Stimulated activated CD8-positive, alpha-beta memory T cell treated with anti-CD3 and anti-CD28 coated beads, Interleukin-12 subunit alpha, Interleukin-12 subunit beta, amount 100 ng/mL, for 1 hour (primary cell): ENCODE measurements around the gene CFAP299.

Source experiments
- DNase-seq: peaks from one replicate; pipeline ENCODE4 v3.0.0-alpha.2; 2020; ENCODE audit warnings: low read depth

CFAP299 gene

GRCh38 chr4:80927420-80927819 lies 591.9 kb downstream of the CFAP299 start:
- DNase-seq: no peak

- DNase-seq: no peak
Observed at GRCh38 chr4:80931631-80932081, 596.1 kb downstream of the CFAP299 start.

- no peak for DNase-seq
Observed at GRCh38 chr4:80948141-80948540, 612.6 kb downstream of the CFAP299 start.

- DNase-seq: no peak
Observed at GRCh38 chr4:80948995-80949394, 613.5 kb downstream of the CFAP299 start.

GRCh38 chr4:80956421-80956820 lies 620.9 kb downstream of the CFAP299 start:
- no peak for DNase-seq

GRCh38 chr4:80963051-80963450 lies 627.5 kb downstream of the CFAP299 start:
- no peak for DNase-seq

- DNase-seq: no peak
Observed at GRCh38 chr4:80967346-80967745, 631.8 kb downstream of the CFAP299 start.

GRCh38 chr4:80980239-80980638 lies 644.7 kb downstream of the CFAP299 start:
- no peak for DNase-seq

- no peak for DNase-seq
Observed at GRCh38 chr4:80986011-80986410, 650.5 kb downstream of the CFAP299 start.

GRCh38 chr4:80989921-80990544 lies 654.5 kb downstream of the CFAP299 start:
- no peak for DNase-seq

- DNase-seq: no peak
Observed at GRCh38 chr4:80990851-80991250, 655.3 kb downstream of the CFAP299 start.

- DNase-seq: no peak
Observed at GRCh38 chr4:80999943-81000342, 664.4 kb downstream of the CFAP299 start.

GRCh38 chr4:81003597-81004111 lies 668.1 kb downstream of the CFAP299 start:
- DNase-seq: no peak

- no peak for DNase-seq
Observed at GRCh38 chr4:81007417-81007816, 671.9 kb downstream of the CFAP299 start.
